ENCODE measurements around the gene C8B.

DNA sequence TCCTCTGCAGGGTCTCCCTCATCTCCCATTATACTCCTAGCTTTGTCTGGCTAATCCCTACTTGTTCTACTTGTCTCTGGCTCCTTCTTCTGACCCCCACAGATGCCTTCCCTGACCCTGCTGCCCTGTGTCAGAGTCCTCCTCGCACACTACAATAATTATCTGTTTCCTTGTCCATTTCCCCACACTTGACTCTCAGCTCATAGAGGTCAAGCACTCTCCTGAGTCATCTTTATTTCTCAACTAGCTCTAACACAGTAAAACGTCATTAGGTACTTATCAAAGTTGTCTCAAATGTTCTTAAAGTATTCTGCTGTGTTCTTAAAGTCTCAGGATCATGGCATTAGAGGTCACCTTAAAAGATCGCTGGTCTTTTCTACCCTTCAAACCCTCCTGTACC is 64.1 kb downstream of the C8B start:
- TF ChIP-seq POLR2AphosphoS5 (IDR thresholded peaks at IDR 0.05) (no peak), CTCF (IDR thresholded peaks at IDR 0.05; ENCODE audit: poor library complexity, severe bottlenecking) (no peak), RAD21 (conservative IDR thresholded peaks at IDR 0.05) (no peak)
- TF ChIP-seq, protein P1, sequence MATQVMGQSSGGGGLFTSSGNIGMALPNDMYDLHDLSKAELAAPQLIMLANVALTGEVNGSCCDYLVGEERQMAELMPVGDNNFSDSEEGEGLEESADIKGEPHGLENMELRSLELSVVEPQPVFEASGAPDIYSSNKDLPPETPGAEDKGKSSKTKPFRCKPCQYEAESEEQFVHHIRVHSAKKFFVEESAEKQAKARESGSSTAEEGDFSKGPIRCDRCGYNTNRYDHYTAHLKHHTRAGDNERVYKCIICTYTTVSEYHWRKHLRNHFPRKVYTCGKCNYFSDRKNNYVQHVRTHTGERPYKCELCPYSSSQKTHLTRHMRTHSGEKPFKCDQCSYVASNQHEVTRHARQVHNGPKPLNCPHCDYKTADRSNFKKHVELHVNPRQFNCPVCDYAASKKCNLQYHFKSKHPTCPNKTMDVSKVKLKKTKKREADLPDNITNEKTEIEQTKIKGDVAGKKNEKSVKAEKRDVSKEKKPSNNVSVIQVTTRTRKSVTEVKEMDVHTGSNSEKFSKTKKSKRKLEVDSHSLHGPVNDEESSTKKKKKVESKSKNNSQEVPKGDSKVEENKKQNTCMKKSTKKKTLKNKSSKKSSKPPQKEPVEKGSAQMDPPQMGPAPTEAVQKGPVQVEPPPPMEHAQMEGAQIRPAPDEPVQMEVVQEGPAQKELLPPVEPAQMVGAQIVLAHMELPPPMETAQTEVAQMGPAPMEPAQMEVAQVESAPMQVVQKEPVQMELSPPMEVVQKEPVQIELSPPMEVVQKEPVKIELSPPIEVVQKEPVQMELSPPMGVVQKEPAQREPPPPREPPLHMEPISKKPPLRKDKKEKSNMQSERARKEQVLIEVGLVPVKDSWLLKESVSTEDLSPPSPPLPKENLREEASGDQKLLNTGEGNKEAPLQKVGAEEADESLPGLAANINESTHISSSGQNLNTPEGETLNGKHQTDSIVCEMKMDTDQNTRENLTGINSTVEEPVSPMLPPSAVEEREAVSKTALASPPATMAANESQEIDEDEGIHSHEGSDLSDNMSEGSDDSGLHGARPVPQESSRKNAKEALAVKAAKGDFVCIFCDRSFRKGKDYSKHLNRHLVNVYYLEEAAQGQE (IDR thresholded peaks at IDR 0.05; ENCODE audit: borderline replicate concordance) = no peak
